ENCODE data around the gene C16orf90.

Gene C16orf90

DNA sequence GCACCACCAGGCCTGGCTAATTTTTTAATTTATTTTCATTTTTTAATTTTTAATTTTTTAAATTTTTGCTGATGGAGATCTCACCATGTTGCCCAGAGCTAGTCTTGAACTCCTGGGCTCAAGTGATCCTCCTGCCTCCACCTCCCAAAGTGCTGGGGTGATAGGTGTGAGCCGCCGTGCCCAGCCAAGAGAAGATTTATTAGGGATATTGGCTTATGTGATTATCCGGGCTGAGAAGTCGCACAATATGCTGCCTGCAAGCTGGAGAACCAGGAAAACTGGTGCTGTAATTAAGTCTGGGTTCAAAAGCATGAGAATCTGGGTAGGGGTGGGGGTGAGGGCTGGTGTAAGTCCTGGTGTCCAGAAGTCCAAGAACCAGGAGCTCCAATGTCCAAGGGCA is 2.5 kb upstream of the C16orf90 start:
- in situ Hi-C loops (cut with MboI; ENCODE audit: low pct_unique_long_range_greater_than_20kb, low sequenced_read_pairs, unreplicated experiment): no loop called here
- TF ChIP-seq, protein P1, sequence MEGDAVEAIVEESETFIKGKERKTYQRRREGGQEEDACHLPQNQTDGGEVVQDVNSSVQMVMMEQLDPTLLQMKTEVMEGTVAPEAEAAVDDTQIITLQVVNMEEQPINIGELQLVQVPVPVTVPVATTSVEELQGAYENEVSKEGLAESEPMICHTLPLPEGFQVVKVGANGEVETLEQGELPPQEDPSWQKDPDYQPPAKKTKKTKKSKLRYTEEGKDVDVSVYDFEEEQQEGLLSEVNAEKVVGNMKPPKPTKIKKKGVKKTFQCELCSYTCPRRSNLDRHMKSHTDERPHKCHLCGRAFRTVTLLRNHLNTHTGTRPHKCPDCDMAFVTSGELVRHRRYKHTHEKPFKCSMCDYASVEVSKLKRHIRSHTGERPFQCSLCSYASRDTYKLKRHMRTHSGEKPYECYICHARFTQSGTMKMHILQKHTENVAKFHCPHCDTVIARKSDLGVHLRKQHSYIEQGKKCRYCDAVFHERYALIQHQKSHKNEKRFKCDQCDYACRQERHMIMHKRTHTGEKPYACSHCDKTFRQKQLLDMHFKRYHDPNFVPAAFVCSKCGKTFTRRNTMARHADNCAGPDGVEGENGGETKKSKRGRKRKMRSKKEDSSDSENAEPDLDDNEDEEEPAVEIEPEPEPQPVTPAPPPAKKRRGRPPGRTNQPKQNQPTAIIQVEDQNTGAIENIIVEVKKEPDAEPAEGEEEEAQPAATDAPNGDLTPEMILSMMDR (IDR thresholded peaks at IDR 0.05; ENCODE audit: extremely low read depth, insufficient read depth, missing control alignments): no peak
- DNase-seq (ENCODE audit: low spot score): no peak

GRCh38 chr16:3496386-3496785 is 1.1 kb upstream of the C16orf90 start:
- TF ChIP-seq, protein P1 (IDR thresholded peaks at IDR 0.05; ENCODE audit: extremely low read depth, insufficient read depth, missing control alignments): no peak
- in situ Hi-C loops (cut with MboI; ENCODE audit: low pct_unique_long_range_greater_than_20kb, low sequenced_read_pairs, unreplicated experiment): no loop called here
- no peak for DNase-seq (ENCODE audit: low spot score)

DNA sequence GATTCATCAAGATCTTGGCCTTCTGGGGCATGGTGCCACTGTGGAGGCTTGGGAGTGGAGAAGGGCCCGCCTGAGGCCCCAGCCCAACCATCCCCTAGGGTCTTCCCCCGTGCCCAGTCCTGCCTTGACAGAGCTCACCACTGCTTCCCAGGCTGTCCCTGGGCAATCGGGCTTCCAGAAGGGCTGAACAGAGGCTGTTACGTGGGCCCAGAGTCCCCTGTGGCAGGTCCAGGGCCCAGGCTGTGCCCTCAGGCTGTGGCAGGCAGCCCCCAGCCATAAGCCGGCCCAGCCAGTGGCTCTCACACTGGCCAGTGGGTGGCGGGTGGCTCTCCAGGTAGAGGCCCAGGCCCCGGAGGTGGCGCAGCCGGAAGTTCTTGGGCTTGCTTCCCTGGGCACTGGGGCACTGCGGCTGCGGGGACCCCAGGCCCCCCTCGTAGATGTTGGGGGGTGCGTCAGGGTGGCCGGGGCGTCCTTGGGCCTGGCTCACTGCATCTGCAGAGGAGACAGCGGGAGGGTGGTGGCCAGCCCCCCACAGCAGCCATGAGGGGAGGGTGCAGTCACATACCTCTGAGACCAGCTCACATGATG is 809 bp downstream of the C16orf90 start:
- no peak for DNase-seq (ENCODE audit: low spot score)
- TF ChIP-seq, protein P1 (IDR thresholded peaks at IDR 0.05; ENCODE audit: extremely low read depth, insufficient read depth, missing control alignments): no peak
- in situ Hi-C loops (cut with MboI; ENCODE audit: low pct_unique_long_range_greater_than_20kb, low sequenced_read_pairs, unreplicated experiment): no loop called here

DNA sequence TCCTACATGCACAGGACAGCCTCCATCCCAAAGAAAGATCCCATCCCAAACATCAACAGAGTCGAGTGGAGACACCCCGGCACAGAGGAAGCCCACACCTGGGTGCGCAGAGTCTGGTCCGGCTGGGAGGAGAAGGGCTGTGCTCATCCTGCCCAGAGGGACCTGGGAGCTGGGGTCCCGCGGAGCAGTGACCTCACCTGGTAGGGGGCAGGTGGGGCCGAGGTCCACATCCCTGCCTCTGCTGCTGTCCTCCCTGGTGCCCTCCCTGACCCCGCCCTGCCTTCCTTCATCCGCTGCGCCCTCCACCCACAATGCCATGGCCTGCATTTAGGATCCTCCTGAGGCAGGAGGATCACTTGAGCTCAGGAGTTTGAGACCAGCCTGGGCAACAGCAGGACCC is 2.9 kb downstream of the C16orf90 start:
- peak; percentile 14 for DNase-seq (ENCODE audit: low spot score)
- TF ChIP-seq, protein P1 (IDR thresholded peaks at IDR 0.05; ENCODE audit: extremely low read depth, insufficient read depth, missing control alignments): no peak
- in situ Hi-C loops (cut with MboI; ENCODE audit: low pct_unique_long_range_greater_than_20kb, low sequenced_read_pairs, unreplicated experiment): no loop called here

- TF ChIP-seq, protein P1 (IDR thresholded peaks at IDR 0.05; ENCODE audit: extremely low read depth, insufficient read depth, missing control alignments): peak; percentile 36
- peak; percentile 56 for DNase-seq (ENCODE audit: low spot score)
- in situ Hi-C loops (cut with MboI; ENCODE audit: low pct_unique_long_range_greater_than_20kb, low sequenced_read_pairs, unreplicated experiment): no loop called here
These were observed 4.2 kb downstream of the C16orf90 start for GRCh38 chr16:3490911-3491629.

DNA sequence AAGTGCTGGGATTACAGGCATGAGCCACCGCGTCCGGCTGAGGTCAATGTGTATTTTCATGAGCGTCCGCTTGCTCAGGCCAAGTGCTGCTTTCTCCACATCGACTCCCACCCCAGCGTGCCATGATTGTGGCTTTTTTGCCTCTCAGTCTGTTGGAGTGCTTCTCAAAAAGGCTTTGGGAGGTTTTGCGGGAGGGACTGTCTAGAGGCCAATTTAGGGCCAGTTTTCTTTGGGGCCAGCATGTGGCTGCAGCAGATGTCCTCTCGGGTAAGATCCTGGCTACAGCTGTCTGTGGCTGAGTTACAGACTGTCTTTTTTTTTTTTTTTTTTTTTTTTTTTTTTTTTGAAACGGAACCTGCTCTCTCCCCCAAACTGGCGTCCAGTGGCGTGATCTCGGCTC is 6.5 kb downstream of the C16orf90 start:
- in situ Hi-C loops (cut with MboI; ENCODE audit: low pct_unique_long_range_greater_than_20kb, low sequenced_read_pairs, unreplicated experiment): no loop called here
- DNase-seq (ENCODE audit: low spot score): no peak
- TF ChIP-seq, protein P1 (IDR thresholded peaks at IDR 0.05; ENCODE audit: extremely low read depth, insufficient read depth, missing control alignments): no peak

All from GM13977 (cell line).